ENCODE measurements around the gene WT1. TPM values are rescaled to one million over a fixed set of nuclear protein-coding genes. Genes with fewer than 3 reads are reported as not detected.

The WT1 gene
- total and polyA plus RNA-seq, 2 of the 4 experiments (the other 2 are of a cell fraction), result not detected

GRCh38 chr11:32456864-32457263 lies 21.5 kb upstream of the WT1 start:
- TF ChIP-seq NFE2L2 (IDR thresholded peaks at IDR 0.05; ENCODE audit: low read depth, low read length) (no peak), FOS (IDR thresholded peaks at IDR 0.05; ENCODE audit: low read depth, low read length) (no peak), MXI1 (IDR thresholded peaks at IDR 0.05; ENCODE audit: borderline replicate concordance, low read depth, low read length) (no peak), RFX5 (IDR thresholded peaks at IDR 0.05; ENCODE audit: low read depth, low read length) (no peak), MAFK (IDR thresholded peaks at IDR 0.05; ENCODE audit: low read depth, low read length) (no peak), SMC3 (IDR thresholded peaks at IDR 0.05; ENCODE audit: low read depth, low read length) (no peak), POLR2A (IDR thresholded peaks at IDR 0.05; ENCODE audit: low read depth, low read length) (no peak), RAD21 (IDR thresholded peaks at IDR 0.05; ENCODE audit: low read length) (no peak), BHLHE40 (IDR thresholded peaks at IDR 0.05; ENCODE audit: low read depth, low read length) (no peak), MAZ (IDR thresholded peaks at IDR 0.05; ENCODE audit: borderline replicate concordance, low read depth, low read length) (no peak), USF2 (IDR thresholded peaks at IDR 0.05; ENCODE audit: low read depth, low read length) (no peak), CEBPB (IDR thresholded peaks at IDR 0.05; ENCODE audit: low read depth, low read length) (no peak), ELK1 (IDR thresholded peaks at IDR 0.05; ENCODE audit: borderline replicate concordance, low read depth, low read length) (no peak), CTCF (conservative IDR thresholded peaks at IDR 0.05; ENCODE audit: low read depth, low read length) (no peak), CHD1 (IDR thresholded peaks at IDR 0.05; ENCODE audit: low read depth, low read length) (no peak), RCOR1 (IDR thresholded peaks at IDR 0.05; ENCODE audit: insufficient replicate concordance, low read length) (no peak)
- H4K5ac ChIP-seq (ENCODE audit: low read depth, low read length), result no peak overlapping the region
- H3K4me2 ChIP-seq (ENCODE audit: low read depth, low read length), result no peak overlapping the region
- no peaks in the 10 kb centered on the region for H4K20me1 ChIP-seq (ENCODE audit: insufficient read depth, low read length)
- BruUV-seq (replicated peaks), result no TSS peak
- no peak overlapping the region for H3K18ac ChIP-seq (ENCODE audit: low read depth, low read length)
- H3K4me3 ChIP-seq (ENCODE audit: insufficient read depth, low read depth, low read length), result no peak overlapping the region
- no peak overlapping the region for H3K23ac ChIP-seq (ENCODE audit: low read depth, low read length)
- H2AFZ ChIP-seq (replicated peaks; ENCODE audit: low read length, poor library complexity), result no peak overlapping the region
- H3K4ac ChIP-seq (ENCODE audit: low read depth, low read length), result no peak overlapping the region
- H3K56ac ChIP-seq (ENCODE audit: extremely low read depth, insufficient read depth, low read length), result no peak overlapping the region
- H3K4me1 ChIP-seq (ENCODE audit: control insufficient read depth, insufficient read depth, low read length), result no peaks in the 10 kb centered on the region
- ATAC-seq (ENCODE audit: low read depth) (no peak), DNase-seq (no peak)
- H3K9ac ChIP-seq (ENCODE audit: low read depth, low read length), result no peak overlapping the region
- H4K8ac ChIP-seq (ENCODE audit: low read depth in 2 of 2, low read length in 2 of 2), result no peak overlapping the region
- POLR2A ChIA-PET (ENCODE audit: unreplicated experiment), result no interaction called here
- no peak overlapping the region for H3K27ac ChIP-seq (ENCODE audit: insufficient read depth, low read length)
- no peak overlapping the region for H2AK5ac ChIP-seq (ENCODE audit: low read depth, low read length)
- H3K36me3 ChIP-seq (ENCODE audit: control insufficient read depth, insufficient read depth, low read length), result no peaks in the 10 kb centered on the region
- no CpG with 5 or more reads among the region's 2 CpGs for WGBS, 2 experiments (ENCODE audit: extremely low coverage in 2 of 2, insufficient read length in 1 of 2)
- no peaks in the 10 kb centered on the region for H3K9me3 ChIP-seq (ENCODE audit: control insufficient read depth, insufficient read depth, low read length)
- no peaks in the 10 kb centered on the region for H3K27me3 ChIP-seq (ENCODE audit: control insufficient read depth, insufficient read depth, low read length)
- intact Hi-C loops (cut with micrococcal nuclease), result no loop called here
- H3K9me1 ChIP-seq (ENCODE audit: insufficient read depth, low read length), result no peaks in the 10 kb centered on the region
- dilution Hi-C loops (cut with HindIII; ENCODE audit: low sequenced_read_pairs, unreplicated experiment), result no loop called here
- CTCF ChIA-PET, result no interaction called here
- H3K14ac ChIP-seq (replicated peaks; ENCODE audit: low read depth, low read length), result no peak overlapping the region
- no peak overlapping the region for H2AK9ac ChIP-seq (replicated peaks; ENCODE audit: low read depth, low read length, poor library complexity)
- no peak overlapping the region for H2BK120ac ChIP-seq (ENCODE audit: low read depth, low read length)
- H3K79me1 ChIP-seq (ENCODE audit: low read depth in 1 of 2, low read length in 2 of 2), result no peaks in the 10 kb centered on the region
- H2BK15ac ChIP-seq (ENCODE audit: low read depth, low read length), result no peak overlapping the region
- H2BK20ac ChIP-seq (ENCODE audit: low read depth, low read length), result no peak overlapping the region
- in situ Hi-C loops (cut with MboI; ENCODE audit: low sequenced_read_pairs), result no loop called here
- no peak overlapping the region for H4K91ac ChIP-seq (ENCODE audit: insufficient read depth, low read depth, low read length)
- H2BK5ac ChIP-seq (ENCODE audit: low read depth, low read length, poor library complexity, severe bottlenecking), result no peak overlapping the region
